ENCODE data around the gene ZBTB39.
"Not testable (repeated sequence)": the region's sequence is repeated elsewhere in the genome, so short reads cannot be mapped to it uniquely, and the experiment has no call there.

Gene ZBTB39, protein sequence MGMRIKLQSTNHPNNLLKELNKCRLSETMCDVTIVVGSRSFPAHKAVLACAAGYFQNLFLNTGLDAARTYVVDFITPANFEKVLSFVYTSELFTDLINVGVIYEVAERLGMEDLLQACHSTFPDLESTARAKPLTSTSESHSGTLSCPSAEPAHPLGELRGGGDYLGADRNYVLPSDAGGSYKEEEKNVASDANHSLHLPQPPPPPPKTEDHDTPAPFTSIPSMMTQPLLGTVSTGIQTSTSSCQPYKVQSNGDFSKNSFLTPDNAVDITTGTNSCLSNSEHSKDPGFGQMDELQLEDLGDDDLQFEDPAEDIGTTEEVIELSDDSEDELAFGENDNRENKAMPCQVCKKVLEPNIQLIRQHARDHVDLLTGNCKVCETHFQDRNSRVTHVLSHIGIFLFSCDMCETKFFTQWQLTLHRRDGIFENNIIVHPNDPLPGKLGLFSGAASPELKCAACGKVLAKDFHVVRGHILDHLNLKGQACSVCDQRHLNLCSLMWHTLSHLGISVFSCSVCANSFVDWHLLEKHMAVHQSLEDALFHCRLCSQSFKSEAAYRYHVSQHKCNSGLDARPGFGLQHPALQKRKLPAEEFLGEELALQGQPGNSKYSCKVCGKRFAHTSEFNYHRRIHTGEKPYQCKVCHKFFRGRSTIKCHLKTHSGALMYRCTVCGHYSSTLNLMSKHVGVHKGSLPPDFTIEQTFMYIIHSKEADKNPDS

DNA sequence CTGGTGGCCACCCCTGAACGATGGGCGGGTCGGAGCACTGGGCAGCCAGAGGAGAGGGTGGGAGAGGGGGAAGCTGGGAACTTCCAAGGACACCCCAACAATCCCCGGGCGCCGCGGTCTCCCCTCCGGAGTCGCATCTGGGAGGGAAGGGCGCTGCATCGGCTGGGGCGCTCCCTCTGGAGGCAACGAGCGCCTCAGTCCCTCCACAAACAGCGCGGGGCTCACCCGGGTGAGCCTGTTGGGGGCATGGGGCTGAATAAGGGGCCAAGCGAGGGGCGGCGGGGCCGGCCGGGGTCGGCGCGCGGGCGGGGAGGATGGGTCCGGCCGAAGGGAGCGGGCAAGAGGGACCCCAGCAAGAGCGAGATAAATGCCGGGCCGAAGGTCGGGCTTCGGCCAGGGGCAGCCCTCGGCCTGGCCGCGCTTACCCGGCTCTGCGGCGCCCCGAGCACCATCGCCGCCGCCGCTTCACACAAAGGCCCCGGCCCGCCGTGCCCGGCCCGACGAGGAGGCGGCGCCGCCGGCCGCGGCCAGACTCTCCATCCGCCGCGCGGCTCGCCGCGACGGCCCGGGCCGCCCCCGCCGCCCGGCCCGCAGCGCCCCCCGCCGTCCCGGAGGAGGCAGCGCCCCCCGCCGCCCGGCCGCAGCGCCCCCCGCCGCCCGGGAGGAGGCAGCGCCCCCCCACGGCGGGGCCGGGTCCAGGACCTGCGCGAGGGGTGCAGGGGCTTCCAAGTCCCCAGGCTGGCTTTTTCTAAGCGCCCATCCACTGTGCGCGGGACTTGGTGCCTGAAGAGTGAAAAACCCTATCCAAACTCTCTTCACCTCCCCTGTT, at the start of gene ZBTB39:
Gene ZBTB39, minus strand, starts transcription at position 567 of the 829 bp plus-strand sequence. CDS start 1,629 bp downstream, outside the sequence.
- H3K27ac ChIP-seq (ENCODE audit: low read depth, low read length), result peak within 1 kb of the TSS; percentile 49
- H3K27me3 ChIP-seq (ENCODE audit: low read length), result no peaks in the 10 kb centered on the region
- H4K20me1 ChIP-seq (ENCODE audit: low read depth, low read length), result no peaks in the 10 kb centered on the region
- H3F3A ChIP-seq (ENCODE audit: insufficient read depth), result peaks cover 10% of the 10 kb centered on the region; the same call in 1 of the 2 replicates
- peak within 1 kb of the TSS; percentile 94 for H3K9ac ChIP-seq (ENCODE audit: low read length)
- no peaks in the 10 kb centered on the region for H3K9me3 ChIP-seq (ENCODE audit: insufficient read depth, low read length)
- H2AFZ ChIP-seq (ENCODE audit: low read depth, low read length, severe bottlenecking), result peak within 1 kb of the TSS; percentile 89
- no peaks in the 10 kb centered on the region for H3K36me3 ChIP-seq (ENCODE audit: low read length)
- no peaks in the 10 kb centered on the region for H3K9me2 ChIP-seq (replicated peaks; ENCODE audit: insufficient read depth, low read length)
- H3K4me2 ChIP-seq (ENCODE audit: low read depth, low read length, poor library complexity, severe bottlenecking), result peak within 1 kb of the TSS; percentile 95
- peak within 1 kb of the TSS; percentile 93 for H3K4me3 ChIP-seq (ENCODE audit: insufficient read depth, low read length, poor library complexity, severe bottlenecking)
- H3K79me2 ChIP-seq (ENCODE audit: insufficient read depth, low read length), result peaks cover 7% of the 10 kb centered on the region; the same call in 1 of the 2 replicates
- no peak for TF ChIP-seq EZH2phosphoT487 (conservative IDR thresholded peaks at IDR 0.05; ENCODE audit: low read length)
- TF ChIP-seq, protein P1, sequence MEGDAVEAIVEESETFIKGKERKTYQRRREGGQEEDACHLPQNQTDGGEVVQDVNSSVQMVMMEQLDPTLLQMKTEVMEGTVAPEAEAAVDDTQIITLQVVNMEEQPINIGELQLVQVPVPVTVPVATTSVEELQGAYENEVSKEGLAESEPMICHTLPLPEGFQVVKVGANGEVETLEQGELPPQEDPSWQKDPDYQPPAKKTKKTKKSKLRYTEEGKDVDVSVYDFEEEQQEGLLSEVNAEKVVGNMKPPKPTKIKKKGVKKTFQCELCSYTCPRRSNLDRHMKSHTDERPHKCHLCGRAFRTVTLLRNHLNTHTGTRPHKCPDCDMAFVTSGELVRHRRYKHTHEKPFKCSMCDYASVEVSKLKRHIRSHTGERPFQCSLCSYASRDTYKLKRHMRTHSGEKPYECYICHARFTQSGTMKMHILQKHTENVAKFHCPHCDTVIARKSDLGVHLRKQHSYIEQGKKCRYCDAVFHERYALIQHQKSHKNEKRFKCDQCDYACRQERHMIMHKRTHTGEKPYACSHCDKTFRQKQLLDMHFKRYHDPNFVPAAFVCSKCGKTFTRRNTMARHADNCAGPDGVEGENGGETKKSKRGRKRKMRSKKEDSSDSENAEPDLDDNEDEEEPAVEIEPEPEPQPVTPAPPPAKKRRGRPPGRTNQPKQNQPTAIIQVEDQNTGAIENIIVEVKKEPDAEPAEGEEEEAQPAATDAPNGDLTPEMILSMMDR (IDR thresholded peaks at IDR 0.05; ENCODE audit: insufficient read depth, low read length, poor library complexity, severe bottlenecking), result peak; percentile 70

DNA sequence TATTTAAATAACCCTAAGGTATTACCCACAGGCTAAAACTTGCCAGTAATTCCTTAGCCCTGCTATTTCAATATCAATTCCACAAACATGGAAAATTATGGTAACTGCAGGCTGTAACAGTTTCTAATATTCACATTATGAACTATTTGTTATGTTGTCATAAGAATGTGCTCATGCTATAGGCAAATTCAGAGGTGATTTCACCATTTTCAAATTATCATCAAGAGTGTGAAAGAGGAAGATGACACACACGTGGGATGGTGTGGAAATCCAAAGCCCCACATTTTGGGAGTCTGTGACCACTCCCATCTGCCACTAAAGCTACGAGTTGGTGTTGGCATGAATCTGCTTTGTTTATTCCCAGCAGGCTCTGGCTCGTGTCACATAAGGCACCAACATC, 49.5 kb upstream of the ZBTB39 start:
- H4K20me1 ChIP-seq (ENCODE audit: low read depth, low read length), result no peaks in the 10 kb centered on the region
- no peaks in the 10 kb centered on the region for H3K9me3 ChIP-seq (ENCODE audit: insufficient read depth, low read length)
- no peaks in the 10 kb centered on the region for H3K79me2 ChIP-seq (ENCODE audit: insufficient read depth, low read length)
- no peak overlapping the region for H3K4me2 ChIP-seq (ENCODE audit: low read depth, low read length, poor library complexity, severe bottlenecking)
- no peaks in the 10 kb centered on the region for H3K9me2 ChIP-seq (replicated peaks; ENCODE audit: insufficient read depth, low read length)
- TF ChIP-seq, protein P1 (IDR thresholded peaks at IDR 0.05; ENCODE audit: insufficient read depth, low read length, poor library complexity, severe bottlenecking), result no peak
- no peak for TF ChIP-seq EZH2phosphoT487 (conservative IDR thresholded peaks at IDR 0.05; ENCODE audit: low read length)
- H3K4me3 ChIP-seq (ENCODE audit: insufficient read depth, low read length, poor library complexity, severe bottlenecking), result no peak overlapping the region
- no peak overlapping the region for H3K9ac ChIP-seq (ENCODE audit: low read length)
- peaks cover 52% of the 10 kb centered on the region for H3K36me3 ChIP-seq (ENCODE audit: low read length)
- 0 out of 2 replicates have a peak, but pooled peaks cover 3% of the 10 kb centered on the region for H3F3A ChIP-seq (ENCODE audit: insufficient read depth)
- H3K27me3 ChIP-seq (ENCODE audit: low read length), result no peaks in the 10 kb centered on the region
- no peak overlapping the region for H3K27ac ChIP-seq (ENCODE audit: low read depth, low read length)
- H2AFZ ChIP-seq (ENCODE audit: low read depth, low read length, severe bottlenecking), result no peak overlapping the region

DNA sequence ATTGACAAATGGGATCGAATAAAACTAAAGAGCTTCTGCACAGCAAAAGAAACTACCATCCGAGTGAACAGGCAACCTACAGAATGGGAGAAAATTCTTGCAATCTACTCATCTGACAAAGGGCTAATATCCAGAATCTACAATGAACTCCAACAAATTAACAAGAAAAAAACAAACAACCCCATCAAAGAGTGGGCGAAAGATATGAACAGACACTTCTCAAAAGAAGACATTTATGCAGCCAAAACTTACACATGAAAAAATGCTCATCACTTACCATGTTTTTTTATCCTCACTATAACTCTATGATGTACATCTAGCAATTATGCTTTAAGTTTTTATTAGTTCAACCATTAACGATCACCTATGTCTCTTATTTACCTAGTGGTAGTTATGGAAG, 47.6 kb upstream of the ZBTB39 start:
- not testable (repeated sequence) for H3K4me3 ChIP-seq (ENCODE audit: insufficient read depth, low read length, poor library complexity, severe bottlenecking); H3K27me3 ChIP-seq (ENCODE audit: low read length); H3K79me2 ChIP-seq (ENCODE audit: insufficient read depth, low read length); H3F3A ChIP-seq (ENCODE audit: insufficient read depth); H3K4me2 ChIP-seq (ENCODE audit: low read depth, low read length, poor library complexity, severe bottlenecking); H2AFZ ChIP-seq (ENCODE audit: low read depth, low read length, severe bottlenecking); H3K9ac ChIP-seq (ENCODE audit: low read length); H3K27ac ChIP-seq (ENCODE audit: low read depth, low read length); H4K20me1 ChIP-seq (ENCODE audit: low read depth, low read length); H3K9me2 ChIP-seq (replicated peaks; ENCODE audit: insufficient read depth, low read length); H3K9me3 ChIP-seq (ENCODE audit: insufficient read depth, low read length)
- peaks cover 33% of the 10 kb centered on the region for H3K36me3 ChIP-seq (ENCODE audit: low read length)

DNA sequence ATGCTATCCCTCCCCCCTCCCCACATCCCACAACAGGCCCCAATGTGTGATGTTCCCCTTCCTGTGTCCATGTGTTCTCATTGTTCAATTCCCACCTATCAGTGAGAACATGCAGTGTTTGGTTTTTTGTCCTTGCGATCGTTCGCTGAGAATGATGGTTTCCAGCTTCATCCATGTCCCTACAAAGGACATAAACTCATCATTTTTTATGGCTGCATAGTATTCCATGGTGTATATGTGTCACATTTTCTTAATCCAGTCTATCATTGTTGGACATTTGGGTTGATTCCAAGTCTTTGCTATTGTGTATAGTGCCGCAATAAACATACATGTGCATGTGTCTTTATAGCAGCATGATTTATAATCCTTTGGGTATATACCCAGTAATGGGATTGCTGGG, 46.8 kb upstream of the ZBTB39 start:
- H3F3A ChIP-seq (ENCODE audit: insufficient read depth); H2AFZ ChIP-seq (ENCODE audit: low read depth, low read length, severe bottlenecking); H3K9me2 ChIP-seq (replicated peaks; ENCODE audit: insufficient read depth, low read length); H3K79me2 ChIP-seq (ENCODE audit: insufficient read depth, low read length); H3K27me3 ChIP-seq (ENCODE audit: low read length); H4K20me1 ChIP-seq (ENCODE audit: low read depth, low read length); H3K4me2 ChIP-seq (ENCODE audit: low read depth, low read length, poor library complexity, severe bottlenecking); H3K27ac ChIP-seq (ENCODE audit: low read depth, low read length); H3K4me3 ChIP-seq (ENCODE audit: insufficient read depth, low read length, poor library complexity, severe bottlenecking); H3K9ac ChIP-seq (ENCODE audit: low read length); H3K9me3 ChIP-seq (ENCODE audit: insufficient read depth, low read length): not testable (repeated sequence)
- H3K36me3 ChIP-seq (ENCODE audit: low read length), result peaks cover 27% of the 10 kb centered on the region
